Activated CD8-positive, alpha-beta memory T cell treated with anti-CD3 and anti-CD28 coated beads for 24 hours (primary cell): ENCODE data around the gene PAK1IP1.
"Not testable (repeated sequence)": the region's sequence is repeated elsewhere in the genome, so short reads cannot be mapped to it uniquely, and the experiment has no call there.

ENCODE experiments used
- DNase-seq: peaks from one replicate; pipeline ENCODE4 v3.0.0-alpha.2; 2020

The PAK1IP1 gene

DNA sequence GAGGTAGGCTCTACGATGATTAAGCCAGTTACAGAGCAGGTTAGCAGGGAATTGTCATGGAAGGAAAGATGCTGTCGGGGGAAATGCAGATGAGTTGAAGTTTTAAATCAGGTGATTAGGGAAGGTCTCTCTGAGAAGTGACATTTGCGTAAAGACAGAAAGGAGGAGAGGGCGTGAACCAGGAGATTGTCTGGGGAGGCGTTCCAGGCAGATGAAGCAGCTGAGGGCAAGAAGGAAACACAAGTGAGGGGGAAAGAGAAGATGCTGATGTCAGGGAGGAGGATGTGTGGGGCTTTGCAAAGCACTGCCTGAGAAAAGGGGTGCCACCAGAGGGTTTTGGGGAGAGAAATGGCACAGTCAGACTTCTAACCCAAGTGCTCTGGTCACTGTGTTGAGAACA is 50.3 kb downstream of the PAK1IP1 start:
- DNase-seq: no peak

DNA sequence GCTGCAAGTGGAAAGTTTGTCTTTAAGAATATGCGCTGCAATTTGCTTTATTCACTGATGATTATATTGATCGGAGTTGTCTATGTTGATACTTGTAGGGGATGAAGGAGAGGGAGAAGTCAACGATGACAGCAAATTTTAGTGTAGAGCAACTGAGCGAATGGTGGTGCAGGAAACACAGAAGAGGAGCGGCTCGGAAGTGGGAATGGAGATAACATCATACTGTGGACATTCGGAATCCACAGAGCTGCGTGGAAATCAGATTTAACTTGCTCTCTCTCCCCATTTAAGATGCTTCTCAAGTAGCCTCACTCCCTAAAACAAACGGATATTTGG is 52.1 kb downstream of the PAK1IP1 start:
- DNase-seq: no peak

DNA sequence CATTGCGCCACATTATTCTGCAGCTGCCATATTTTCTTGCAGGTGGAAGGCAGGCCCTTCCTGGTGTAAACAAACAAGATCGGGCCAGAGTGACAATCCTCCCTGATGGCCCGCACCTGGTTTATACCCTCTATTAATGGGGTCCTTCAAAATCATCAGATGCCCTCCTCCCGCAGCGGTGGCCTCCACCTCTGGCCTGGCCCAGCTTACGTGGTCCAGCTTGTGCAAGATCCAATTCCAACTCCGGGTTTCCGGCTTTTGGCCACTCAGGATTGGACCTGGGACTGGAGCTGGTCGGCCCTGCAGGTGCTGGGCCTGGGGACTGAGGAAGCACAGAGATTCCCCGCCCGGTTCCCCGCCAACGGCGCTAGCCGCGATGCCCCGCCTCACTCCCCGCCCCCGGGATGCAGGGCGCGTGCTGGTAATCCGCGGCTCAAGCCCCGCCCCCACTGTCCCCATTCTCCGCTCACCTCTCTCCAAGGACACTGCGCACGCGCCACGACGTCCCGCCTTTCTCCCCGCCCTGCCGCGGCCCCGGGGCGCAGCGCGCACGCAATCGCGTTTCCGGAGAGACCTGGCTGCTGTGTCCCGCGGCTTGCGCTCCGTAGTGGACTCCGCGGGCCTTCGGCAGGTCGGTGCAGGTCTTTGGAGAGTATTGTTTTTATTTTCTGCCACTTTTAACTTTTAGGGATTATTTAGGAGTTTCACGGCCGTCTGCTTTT is 52.6 kb downstream of the PAK1IP1 start, which contains the start of gene TMEM14B:
TMEM14B (plus strand) TSS at position 555 of the 722 bp plus-strand sequence. CDS start 1,441 bp downstream, outside the sequence.
- peak; percentile 100 for DNase-seq

DNA sequence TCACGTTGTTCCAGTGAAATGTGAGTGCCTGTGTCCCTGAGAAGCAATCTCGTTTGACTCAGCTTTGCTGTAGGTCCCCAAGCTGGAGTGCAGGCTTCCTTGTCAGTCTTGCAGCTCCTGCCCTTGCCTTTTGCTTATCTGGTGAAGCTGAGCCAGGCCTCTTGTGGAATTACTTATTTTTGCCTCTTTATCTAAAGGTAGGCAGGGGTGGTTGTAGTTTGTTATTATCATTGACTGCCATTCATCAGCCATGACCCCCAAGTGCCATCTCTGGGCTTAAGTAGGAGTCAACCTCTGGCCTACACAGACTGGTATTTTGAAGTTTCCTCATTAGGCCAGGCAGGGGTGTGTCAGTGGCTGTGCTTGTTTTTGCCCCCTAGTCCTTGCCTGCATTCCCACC is 55.0 kb downstream of the PAK1IP1 start:
- DNase-seq: no peak

DNA sequence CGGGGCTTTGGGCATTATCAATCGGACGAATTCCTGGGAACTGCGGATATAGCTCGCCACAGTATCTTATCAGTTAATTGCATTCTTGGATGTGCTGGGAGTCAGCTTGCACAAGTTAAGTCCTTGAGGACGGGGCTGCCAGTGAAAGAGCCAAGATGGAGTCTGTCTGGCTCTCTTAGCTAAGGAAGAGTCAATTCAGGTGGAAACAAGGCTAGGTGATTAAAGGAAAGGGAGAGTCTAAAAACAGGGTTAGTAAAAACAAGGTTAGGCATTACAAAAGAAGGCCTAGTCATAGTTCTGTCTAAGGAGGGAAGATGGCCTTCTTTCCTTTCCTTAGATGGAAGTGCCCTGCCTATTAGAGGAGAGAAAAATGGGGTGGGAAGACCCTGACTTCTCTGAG is 55.8 kb downstream of the PAK1IP1 start:
- not testable (repeated sequence) for DNase-seq

DNA sequence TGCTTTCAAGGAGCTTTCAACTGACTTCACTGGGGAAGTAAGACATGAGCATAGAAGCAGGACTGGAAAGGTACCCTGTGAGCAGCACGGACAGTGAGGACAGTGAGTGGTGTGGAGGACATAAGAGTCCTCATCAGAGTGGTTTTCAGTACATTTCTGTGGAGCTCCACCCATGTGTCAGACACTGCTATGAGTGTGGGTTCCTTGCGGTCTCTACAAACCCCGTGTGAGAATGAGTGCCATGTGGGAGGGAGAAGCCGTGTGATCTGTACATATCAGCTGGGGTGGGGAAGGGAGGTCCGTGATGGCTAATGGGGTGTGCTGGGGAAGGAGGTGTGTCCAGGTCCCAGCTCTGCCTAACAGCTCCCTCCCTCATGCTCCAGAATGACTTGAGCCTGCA is 57.0 kb downstream of the PAK1IP1 start:
- not testable (repeated sequence) for DNase-seq

DNA sequence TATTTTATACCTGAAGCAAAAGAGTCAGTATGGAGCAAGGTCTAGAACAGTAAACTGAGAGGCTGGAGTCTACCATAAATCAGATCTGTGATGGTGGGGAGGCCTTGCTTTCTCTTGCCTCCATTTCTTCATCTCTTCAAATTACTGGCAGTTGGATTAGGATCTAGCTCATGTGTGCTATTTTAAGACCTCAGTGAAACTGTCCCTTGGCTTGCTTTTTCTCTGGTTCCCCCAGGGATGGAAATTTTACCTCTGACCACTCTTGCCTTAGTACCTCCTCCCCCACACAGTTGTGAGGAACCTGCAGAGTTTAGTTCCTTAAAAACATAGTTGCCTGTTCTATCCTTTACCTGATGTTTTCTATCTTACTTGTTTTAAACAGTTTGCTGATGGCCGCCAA is 61.3 kb downstream of the PAK1IP1 start:
- DNase-seq: no peak
